Neural cell (in vitro differentiated cells): ENCODE data around the gene MYL7.

Experiments
- CTCF ChIP-seq: fragments of 450-650 bp; IDR thresholded peaks from 2 replicates; pipeline ENCODE4 v1.5.1; 2014; ENCODE audit warnings: antibody characterized with exemption, mild to moderate bottlenecking, moderate library complexity; ENCODE audit not compliant: poor library complexity, severe bottlenecking
- EP300 ChIP-seq: fragments of 450-650 bp; conservative IDR thresholded peaks from 2 replicates; pipeline ENCODE4 v1.6.1; 2014; ENCODE audit warnings: antibody characterized with exemption, mild to moderate bottlenecking, moderate library complexity; ENCODE audit not compliant: poor library complexity, severe bottlenecking
- EZH2 ChIP-seq: fragments of 200-600, 300-800 bp; shearing (Covaris generic), sonication (generic); IDR thresholded peaks from 2 replicates; pipeline ENCODE4 v1.6.1; 2014; ENCODE audit warnings: antibody characterized with exemption, low read length, borderline replicate concordance, mild to moderate bottlenecking; ENCODE audit not compliant: insufficient read depth, poor library complexity, severe bottlenecking
- MXI1 ChIP-seq: fragments of 450-650 bp; conservative IDR thresholded peaks from 2 replicates; pipeline ENCODE4 v1.6.1; 2014; ENCODE audit warnings: antibody characterized with exemption, mild to moderate bottlenecking; ENCODE audit not compliant: poor library complexity, severe bottlenecking
- POLR2AphosphoS5 ChIP-seq: IDR thresholded peaks from 2 replicates; pipeline ENCODE4 v1.6.1; 2012
- RAD21 ChIP-seq: fragments of 450-650 bp; conservative IDR thresholded peaks from 2 replicates; pipeline ENCODE4 v1.6.1; 2014; ENCODE audit warnings: antibody characterized with exemption, mild to moderate bottlenecking, moderate library complexity
- REST ChIP-seq: IDR thresholded peaks from 2 replicates; pipeline ENCODE4 v1.6.1; 2012; ENCODE audit warnings: borderline replicate concordance
- SMC3 ChIP-seq: fragments of 450-650 bp; conservative IDR thresholded peaks from 2 replicates; pipeline ENCODE4 v1.6.1; 2014; ENCODE audit warnings: antibody characterized with exemption, mild to moderate bottlenecking, moderate library complexity; ENCODE audit not compliant: poor library complexity
- TAF1 ChIP-seq: IDR thresholded peaks from 2 replicates; pipeline ENCODE4 v1.6.1; 2012; ENCODE audit warnings: low read depth

- TF ChIP-seq POLR2AphosphoS5, result no peak
- TF ChIP-seq EZH2, result no peak
- no peak for TF ChIP-seq EP300
- no peak for TF ChIP-seq CTCF
- TF ChIP-seq REST, result no peak
- no peak for TF ChIP-seq TAF1
- no peak for TF ChIP-seq SMC3
- TF ChIP-seq RAD21, result no peak
- no peak for TF ChIP-seq MXI1
Measured at GRCh38 chr7:44184873-44185446, 43.8 kb upstream of the MYL7 start.
